Measurements from ENCODE around the gene BCAS3.

Gene BCAS3

GRCh38 chr17:60743799-60744198 is 66.1 kb downstream of the BCAS3 start:
- CTCF ChIA-PET: interaction anchor here (0.5 kb wide), 1 partner anchor 1149 kb away, joined by 3 read pairs; no protein-coding TSS in a partner anchor
- POLR2A ChIA-PET (ENCODE audit: low non-redundant PET): interaction anchor here (0.7 kb wide), 1 partner anchor 422 kb away, joined by 3 read pairs; no protein-coding TSS in a partner anchor
- H3K27ac ChIP-seq: no peak overlapping the region
- no peak for TF ChIP-seq CTCF (conservative IDR thresholded peaks at IDR 0.05; ENCODE audit: low read depth)
- peak; percentile 13 for DNase-seq (ENCODE audit: low spot score)

- H3K27ac ChIP-seq: no peak overlapping the region
These were observed 66.8 kb downstream of the BCAS3 start for GRCh38 chr17:60744355-60744966.

GRCh38 chr17:60745544-60745943 is 67.9 kb downstream of the BCAS3 start:
- H3K27ac ChIP-seq: no peak overlapping the region
- no peak for DNase-seq (ENCODE audit: low spot score)
- TF ChIP-seq CTCF (conservative IDR thresholded peaks at IDR 0.05; ENCODE audit: low read depth): peak; percentile 19; the same call in 1 of the 2 replicates
- ChIA-PET CTCF (interaction anchor here (1.6 kb wide), 1 partner anchor 253 kb away, joined by 4 read pairs; no protein-coding TSS in a partner anchor), POLR2A (ENCODE audit: low non-redundant PET) (no interaction called here)

More at GRCh38 chr17:60744355-60744966, 66.8 kb downstream of the BCAS3 start:
- no peak for TF ChIP-seq CTCF (conservative IDR thresholded peaks at IDR 0.05; ENCODE audit: low read depth)
- ChIA-PET CTCF (interaction anchor here (0.6 to 0.7 kb wide), 4 partner anchors 52 to 665 kb away, joined by 3 read pairs; no protein-coding TSS in a partner anchor), POLR2A (ENCODE audit: low non-redundant PET) (no interaction called here)
- DNase-seq (ENCODE audit: low spot score): no peak

- POLR2A ChIA-PET (ENCODE audit: low non-redundant PET): no interaction called here
- CTCF ChIA-PET: interaction anchor here (1.0 kb wide), 1 partner anchor 662 kb away, joined by 4 read pairs; no protein-coding TSS in a partner anchor
- H3K27ac ChIP-seq: no peak overlapping the region
- TF ChIP-seq CTCF (conservative IDR thresholded peaks at IDR 0.05; ENCODE audit: low read depth): no peak
- no peak for DNase-seq (ENCODE audit: low spot score)
These were observed 69.6 kb downstream of the BCAS3 start for GRCh38 chr17:60747069-60747808.

- no peak overlapping the region for H3K27ac ChIP-seq
- POLR2A ChIA-PET (ENCODE audit: low non-redundant PET): no interaction called here
- no peak for TF ChIP-seq CTCF (conservative IDR thresholded peaks at IDR 0.05; ENCODE audit: low read depth)
- DNase-seq (ENCODE audit: low spot score): no peak
- CTCF ChIA-PET: interaction anchor here (0.6 kb wide), 1 partner anchor 109 kb away, joined by 4 read pairs; no protein-coding TSS in a partner anchor
These were observed 70.6 kb downstream of the BCAS3 start for GRCh38 chr17:60748204-60748603.

- no peak for DNase-seq (ENCODE audit: low spot score)
- no peak for TF ChIP-seq CTCF (conservative IDR thresholded peaks at IDR 0.05; ENCODE audit: low read depth)
- POLR2A ChIA-PET (ENCODE audit: low non-redundant PET): no interaction called here
- H3K27ac ChIP-seq: no peak overlapping the region
- CTCF ChIA-PET: no interaction called here
These were observed 71.4 kb downstream of the BCAS3 start for GRCh38 chr17:60749050-60749449.

All from RWPE1 (cell line).